Measurements from ENCODE around the gene NAV2.

DNA sequence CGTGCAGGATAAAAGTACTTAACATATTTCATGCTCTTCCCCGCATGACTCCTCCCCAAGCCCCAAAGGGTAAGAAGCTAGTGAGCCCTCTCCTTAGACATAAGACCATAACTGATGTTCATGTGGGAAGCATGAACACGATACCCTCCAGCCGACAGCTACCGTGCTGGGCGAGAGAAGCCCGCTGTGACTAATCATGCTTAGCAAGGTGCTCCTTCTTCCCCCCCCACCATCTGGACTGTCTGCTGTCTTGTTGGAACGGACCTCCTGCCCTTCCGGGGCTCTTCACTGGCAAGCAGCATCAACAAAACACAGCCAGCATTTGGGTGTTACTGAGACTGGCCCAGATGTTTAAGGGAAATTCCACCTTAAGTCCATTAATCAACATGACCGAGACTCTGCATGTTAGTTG is 247.0 kb downstream of the NAV2 start:
- TF ChIP-seq, protein P1, sequence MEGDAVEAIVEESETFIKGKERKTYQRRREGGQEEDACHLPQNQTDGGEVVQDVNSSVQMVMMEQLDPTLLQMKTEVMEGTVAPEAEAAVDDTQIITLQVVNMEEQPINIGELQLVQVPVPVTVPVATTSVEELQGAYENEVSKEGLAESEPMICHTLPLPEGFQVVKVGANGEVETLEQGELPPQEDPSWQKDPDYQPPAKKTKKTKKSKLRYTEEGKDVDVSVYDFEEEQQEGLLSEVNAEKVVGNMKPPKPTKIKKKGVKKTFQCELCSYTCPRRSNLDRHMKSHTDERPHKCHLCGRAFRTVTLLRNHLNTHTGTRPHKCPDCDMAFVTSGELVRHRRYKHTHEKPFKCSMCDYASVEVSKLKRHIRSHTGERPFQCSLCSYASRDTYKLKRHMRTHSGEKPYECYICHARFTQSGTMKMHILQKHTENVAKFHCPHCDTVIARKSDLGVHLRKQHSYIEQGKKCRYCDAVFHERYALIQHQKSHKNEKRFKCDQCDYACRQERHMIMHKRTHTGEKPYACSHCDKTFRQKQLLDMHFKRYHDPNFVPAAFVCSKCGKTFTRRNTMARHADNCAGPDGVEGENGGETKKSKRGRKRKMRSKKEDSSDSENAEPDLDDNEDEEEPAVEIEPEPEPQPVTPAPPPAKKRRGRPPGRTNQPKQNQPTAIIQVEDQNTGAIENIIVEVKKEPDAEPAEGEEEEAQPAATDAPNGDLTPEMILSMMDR (IDR thresholded peaks at IDR 0.05; ENCODE audit: low read length): no peak
- TF ChIP-seq EZH2 (optimal IDR thresholded peaks at IDR 0.05; ENCODE audit: low read depth, low read length): no peak
